HG02588 (cell line): ENCODE results near the gene PTCHD1.

ENCODE experiments used
- ATAC-seq: cut with Tn5 transposase; IDR thresholded peaks from one replicate; pipeline ENCODE4 v1.9.1; 2021; ENCODE audit warnings: mild to moderate bottlenecking, moderate library complexity; ENCODE audit not compliant: unreplicated experiment

The PTCHD1 gene

GRCh38 chrX:23334848-23335599, at the start of gene PTCHD1:
PTCHD1 (plus strand) TSS chrX:23334849; CDS start chrX:23334876, 27 bp downstream.
- ATAC-seq = no peak

GRCh38 chrX:23286731-23287130, 47.9 kb upstream of the PTCHD1 start:
- no peak for ATAC-seq

DNA sequence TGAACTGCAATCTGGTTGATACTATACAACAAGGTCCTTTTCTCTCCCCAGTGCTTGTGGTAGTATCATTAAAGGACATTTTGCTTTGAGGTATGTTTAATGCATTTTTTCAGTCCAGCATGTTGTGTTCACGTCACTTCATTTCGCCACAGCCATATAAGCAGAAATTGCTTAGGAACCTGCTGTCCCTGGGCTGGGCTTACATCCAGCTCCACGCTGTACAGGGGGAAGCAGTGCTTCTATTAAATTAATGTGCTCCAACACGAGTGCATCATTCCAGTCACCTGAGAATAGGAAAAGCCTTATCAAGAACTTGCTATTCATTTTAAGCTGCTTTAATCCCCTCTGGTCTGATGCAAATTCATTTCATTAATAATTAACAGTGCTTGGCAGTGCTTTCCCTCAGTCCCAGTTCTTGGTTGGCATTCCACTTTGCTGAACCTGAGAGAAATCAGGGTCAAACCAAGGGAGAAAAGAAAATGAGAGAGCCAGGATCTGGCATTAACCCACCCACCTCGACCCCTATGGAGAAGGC, 47.4 kb upstream of the PTCHD1 start:
- ATAC-seq = no peak

GRCh38 chrX:23292354-23292987, 42.2 kb upstream of the PTCHD1 start:
- no peak for ATAC-seq

- no peak for ATAC-seq
Observed at GRCh38 chrX:23292988-23293651, 41.5 kb upstream of the PTCHD1 start.

DNA sequence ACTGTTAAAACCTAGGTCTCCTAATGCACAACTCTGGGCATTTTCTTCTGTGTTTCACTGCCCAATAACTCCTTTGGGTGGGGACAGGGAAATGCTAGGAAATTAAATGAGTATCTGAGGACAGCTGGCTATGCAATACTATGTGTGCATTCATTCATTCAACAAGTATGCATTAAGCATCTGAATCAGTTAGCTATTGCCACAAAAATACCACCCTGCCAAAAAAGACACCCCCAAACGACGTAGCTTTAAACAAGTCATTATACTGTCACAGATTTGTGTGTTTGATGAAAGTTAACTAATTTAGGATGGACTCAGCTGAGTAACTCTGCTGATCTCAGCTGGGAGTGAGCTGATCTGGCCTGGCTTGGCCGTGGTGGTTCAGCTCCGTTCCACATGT, 29.8 kb upstream of the PTCHD1 start:
- no peak for ATAC-seq

DNA sequence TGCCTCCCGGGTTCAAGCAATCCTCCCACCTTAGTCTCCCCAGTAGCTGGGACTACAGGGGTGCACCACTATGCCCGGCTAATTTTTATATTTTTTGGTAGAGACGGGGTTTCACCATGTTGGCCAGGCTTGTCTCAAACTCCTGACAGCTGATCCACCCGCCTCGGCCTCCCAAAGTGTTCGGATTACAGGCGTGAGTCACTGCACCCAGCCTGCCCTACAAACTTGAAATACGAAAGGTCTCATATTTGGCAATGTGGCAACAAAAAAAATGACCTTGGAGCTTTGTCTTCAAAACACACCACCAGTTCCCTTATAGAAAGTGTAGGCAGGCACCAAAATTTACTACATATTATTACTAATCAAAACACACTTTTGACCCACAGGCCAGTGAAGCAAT, 22.9 kb upstream of the PTCHD1 start:
- ATAC-seq = no peak

GRCh38 chrX:23312136-23312535, 22.5 kb upstream of the PTCHD1 start:
- ATAC-seq = no peak

DNA sequence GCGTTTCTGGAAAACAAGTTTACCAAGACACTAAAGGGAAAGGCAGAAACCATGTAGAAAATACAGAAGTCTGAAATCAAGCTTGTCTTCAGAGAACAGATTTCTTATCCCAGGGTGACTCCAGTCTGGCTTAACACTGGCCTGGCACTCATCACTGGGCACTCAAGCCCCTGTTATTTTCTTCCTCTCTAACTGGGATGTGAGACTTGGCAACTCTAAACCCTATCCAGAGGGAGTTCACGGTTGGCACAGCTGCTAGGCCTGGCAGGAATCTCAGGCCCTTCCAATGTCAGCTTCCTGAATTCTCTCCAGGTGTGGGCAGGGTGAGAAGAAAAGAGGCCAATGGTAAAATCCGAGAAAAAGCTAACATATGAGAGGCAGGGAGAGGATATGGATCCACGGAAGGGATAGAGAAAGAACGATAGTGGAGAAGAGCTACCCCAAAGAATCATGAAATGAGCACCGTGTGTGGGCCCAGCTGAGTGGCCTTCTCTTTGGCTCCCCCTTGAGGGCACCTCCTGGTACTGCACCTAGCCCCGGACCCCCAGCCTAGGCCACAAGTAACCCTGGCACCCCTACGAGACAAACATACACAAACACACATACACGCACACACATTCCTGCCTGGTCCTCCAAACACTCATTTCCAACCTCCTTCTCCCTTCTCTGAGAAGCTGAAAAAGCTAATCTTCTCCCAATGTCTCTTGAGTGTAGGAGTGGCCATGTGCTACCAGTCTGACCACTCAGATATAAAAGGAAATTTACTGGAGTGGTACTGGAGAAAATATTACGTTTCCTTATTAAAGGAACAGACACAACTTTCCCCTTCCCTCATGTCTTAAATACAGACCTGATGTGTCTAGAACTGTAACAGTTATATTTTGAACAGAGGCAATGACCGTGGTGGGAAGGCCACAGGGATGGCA, 16.6 kb upstream of the PTCHD1 start:
- ATAC-seq = peak; percentile 79

- ATAC-seq = no peak
Observed at GRCh38 chrX:23327104-23327503, 7.5 kb upstream of the PTCHD1 start.

DNA sequence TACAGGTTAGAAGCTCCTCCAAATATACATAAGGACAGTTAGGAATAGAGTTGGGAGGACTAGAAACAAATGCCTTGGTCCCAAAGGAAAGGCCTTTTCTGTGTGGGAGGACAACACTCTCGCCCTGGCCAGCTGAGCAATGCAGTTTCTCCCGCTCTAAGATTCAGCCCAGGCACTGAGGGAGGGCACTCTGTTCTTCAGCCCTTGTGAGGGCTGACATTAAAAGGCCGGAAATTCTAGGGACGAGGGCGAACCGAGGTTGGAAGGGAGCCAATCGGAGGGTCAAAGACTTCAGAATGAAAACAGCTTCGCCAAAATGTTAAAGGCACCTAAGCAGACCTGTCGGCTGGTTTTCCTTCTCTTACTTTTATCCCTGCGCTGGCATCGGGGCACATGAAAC, 2.9 kb upstream of the PTCHD1 start:
- no peak for ATAC-seq

- ATAC-seq = no peak
Observed at GRCh38 chrX:23332101-23332887, 2.4 kb upstream of the PTCHD1 start.

GRCh38 chrX:23332888-23333821, 1.5 kb upstream of the PTCHD1 start:
- ATAC-seq = no peak

GRCh38 chrX:23333842-23334520, 668 bp upstream of the PTCHD1 start:
- no peak for ATAC-seq

GRCh38 chrX:23334521-23334847, 165 bp upstream of the PTCHD1 start:
- no peak for ATAC-seq

DNA sequence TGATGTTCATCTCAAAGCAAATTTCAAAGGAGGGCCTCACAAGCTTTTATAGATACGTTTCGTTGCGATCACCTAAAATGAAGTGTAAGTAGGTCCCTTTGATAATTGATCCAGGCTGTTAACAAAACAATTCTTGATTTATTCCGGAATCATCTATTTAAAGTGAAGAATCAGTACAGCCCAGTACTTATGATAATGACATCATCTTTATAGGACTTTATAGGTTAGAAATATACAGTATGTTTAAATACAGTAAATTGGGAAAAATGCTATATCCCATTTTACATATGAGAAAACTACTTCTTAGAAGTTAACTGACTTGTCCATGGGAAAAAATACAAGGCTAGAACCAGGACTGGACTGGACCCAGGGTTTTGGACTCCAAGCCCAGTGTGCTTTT, 3.7 kb downstream of the PTCHD1 start:
- ATAC-seq = no peak

- no peak for ATAC-seq
Observed at GRCh38 chrX:23341452-23341851, 6.8 kb downstream of the PTCHD1 start.

- ATAC-seq = no peak
Observed at GRCh38 chrX:23344238-23344903, 9.7 kb downstream of the PTCHD1 start.
